Subcutaneous adipose tissue (tissue), 4 donors: ENCODE measurements around the gene RER1. TPM values are rescaled to one million over a fixed set of nuclear protein-coding genes. Genes with fewer than 3 reads are reported as not detected.

ENCODE experiments used
- CTCF ChIP-seq: fragments of 450-650 bp; IDR thresholded peaks from one replicate; pipeline ENCODE4 v1.5.1; 2016; ENCODE audit warnings: low read depth, mild to moderate bottlenecking, control low read depth, antibody characterized with exemption, moderate library complexity
- total RNA-seq, 4 donors: library from RNA; depleted of rRNA; stranded (reverse); fragments of >200 nt; gene quantifications; one replicate each; pipeline ENCODE4 v1.1.0, GENCODE V29; 2016

RER1 gene
- total RNA-seq, 4 donors from 2014 or later, result 60.5 to 92.3 (median 76.4) TPM

- no peak for TF ChIP-seq CTCF
Measured at GRCh38 chr1:2393471-2393877, 1.8 kb downstream of the RER1 start.

- TF ChIP-seq CTCF, result no peak
Measured at GRCh38 chr1:2394220-2394619, 2.6 kb downstream of the RER1 start.

- no peak for TF ChIP-seq CTCF
Measured at GRCh38 chr1:2394761-2395160, 3.1 kb downstream of the RER1 start.

GRCh38 chr1:2395245-2395644, 3.6 kb downstream of the RER1 start:
- no peak for TF ChIP-seq CTCF

GRCh38 chr1:2396059-2396458, 4.4 kb downstream of the RER1 start:
- TF ChIP-seq CTCF, result no peak

- TF ChIP-seq CTCF, result no peak
Measured at GRCh38 chr1:2396476-2396875, 4.8 kb downstream of the RER1 start.

GRCh38 chr1:2397007-2397679, 5.5 kb downstream of the RER1 start:
- TF ChIP-seq CTCF, result no peak
